NT2/D1 (cell line): Measurements from ENCODE around the gene RASSF7.

Experiments used
- DNase-seq: peaks from one replicate; pipeline ENCODE4 v3.0.0-alpha.2; 2011; ENCODE audit warnings: low read depth, low spot score
- H3K27me3 ChIP-seq: 2 replicates; pipeline ENCODE4 v1.6.0; 2011; ENCODE audit warnings: mild to moderate bottlenecking; ENCODE audit not compliant: insufficient read length, insufficient read depth
- H3K36me3 ChIP-seq: 2 replicates; pipeline ENCODE4 v1.6.1; 2011; ENCODE audit warnings: mild to moderate bottlenecking, low read length, mixed read lengths; ENCODE audit not compliant: insufficient read depth, insufficient read length
- H3K4me1 ChIP-seq: 2 replicates; pipeline ENCODE4 v1.5.1; 2011; ENCODE audit not compliant: insufficient read depth, insufficient read length
- H3K4me3 ChIP-seq: 2 replicates; pipeline ENCODE4 v1.5.1; 2011; ENCODE audit warnings: low read depth; ENCODE audit not compliant: insufficient read length
- H3K9ac ChIP-seq: 2 replicates; pipeline ENCODE4 v1.6.0; 2011; ENCODE audit warnings: low read depth; ENCODE audit not compliant: insufficient read length
- H3K9me3 ChIP-seq: 2 replicates; pipeline ENCODE4 v1.5.1; 2011; ENCODE audit warnings: mild to moderate bottlenecking, low read length; ENCODE audit not compliant: insufficient read depth
- SUZ12 ChIP-seq: IDR thresholded peaks from 2 replicates; pipeline ENCODE4 v1.6.1; 2011; ENCODE audit not compliant: insufficient read length, insufficient read depth; ENCODE audit errors: extremely low read depth
- YY1 ChIP-seq: IDR thresholded peaks from 2 replicates; pipeline ENCODE4 v1.6.1; 2011; ENCODE audit not compliant: insufficient read length, insufficient read depth
- ZNF274 ChIP-seq: IDR thresholded peaks from 2 replicates; pipeline ENCODE4 v1.6.1; 2011; ENCODE audit warnings: mild to moderate bottlenecking, low read depth, low read length

Gene RASSF7

DNA sequence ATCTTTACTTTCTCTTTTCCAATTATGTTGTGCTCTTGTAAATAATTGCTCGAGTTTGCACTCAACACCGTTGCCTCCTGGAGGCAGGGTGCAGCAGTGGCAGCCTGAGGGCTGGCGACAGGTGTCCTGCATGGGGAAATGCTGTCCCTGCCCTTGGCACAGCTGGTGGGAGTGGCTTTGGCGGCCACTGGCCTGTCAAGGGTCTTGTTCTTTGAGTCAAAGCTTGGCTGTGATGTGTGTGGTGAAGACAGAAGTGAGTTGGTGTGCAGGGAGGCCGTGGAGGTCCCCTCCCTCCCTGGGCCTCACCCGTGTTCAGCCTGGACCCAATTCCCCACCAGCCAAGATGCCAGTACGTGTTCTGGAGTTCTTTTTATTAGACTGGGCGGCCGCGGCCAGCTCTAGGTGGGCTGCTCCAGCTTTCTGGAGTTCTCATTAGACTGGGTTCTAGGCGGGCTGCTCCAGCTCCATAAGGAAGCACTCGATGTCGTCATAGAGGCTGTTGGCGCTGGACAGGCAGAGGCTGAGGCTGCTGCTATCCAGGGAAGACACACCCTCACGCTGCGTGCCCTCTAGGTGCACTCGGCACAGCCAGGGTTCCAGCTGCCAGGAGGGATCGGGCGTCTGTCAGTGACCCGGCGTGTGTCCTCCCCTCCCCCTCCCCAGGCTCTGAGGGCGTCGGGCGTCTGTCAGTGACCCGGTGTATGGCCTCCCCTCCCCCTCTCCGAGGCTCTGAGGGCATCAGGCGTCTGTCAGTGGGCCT lies 51.6 kb downstream of the RASSF7 start:
- no peak overlapping the region for H3K4me3 ChIP-seq
- H3K9ac ChIP-seq = no peak overlapping the region
- no peaks in the 10 kb centered on the region for H3K27me3 ChIP-seq
- peaks cover 94% of the 10 kb centered on the region for H3K36me3 ChIP-seq
- H3K9me3 ChIP-seq = no peaks in the 10 kb centered on the region
- H3K4me1 ChIP-seq = peaks cover 31% of the 10 kb centered on the region
- DNase-seq = no peak
- TF ChIP-seq SUZ12 = no peak
- no peak for TF ChIP-seq ZNF274
- no peak for TF ChIP-seq YY1

- no peak for DNase-seq
- Histone ChIP-seq H3K4me1 (peaks cover 30% of the 10 kb centered on the region), H3K9me3 (no peaks in the 10 kb centered on the region), H3K4me3 (no peak overlapping the region), H3K9ac (no peak overlapping the region), H3K36me3 (peaks cover 93% of the 10 kb centered on the region), H3K27me3 (no peaks in the 10 kb centered on the region)
- no peak for TF ChIP-seq ZNF274
These were observed 52.2 kb downstream of the RASSF7 start for GRCh38 chr11:612961-613300.

DNA sequence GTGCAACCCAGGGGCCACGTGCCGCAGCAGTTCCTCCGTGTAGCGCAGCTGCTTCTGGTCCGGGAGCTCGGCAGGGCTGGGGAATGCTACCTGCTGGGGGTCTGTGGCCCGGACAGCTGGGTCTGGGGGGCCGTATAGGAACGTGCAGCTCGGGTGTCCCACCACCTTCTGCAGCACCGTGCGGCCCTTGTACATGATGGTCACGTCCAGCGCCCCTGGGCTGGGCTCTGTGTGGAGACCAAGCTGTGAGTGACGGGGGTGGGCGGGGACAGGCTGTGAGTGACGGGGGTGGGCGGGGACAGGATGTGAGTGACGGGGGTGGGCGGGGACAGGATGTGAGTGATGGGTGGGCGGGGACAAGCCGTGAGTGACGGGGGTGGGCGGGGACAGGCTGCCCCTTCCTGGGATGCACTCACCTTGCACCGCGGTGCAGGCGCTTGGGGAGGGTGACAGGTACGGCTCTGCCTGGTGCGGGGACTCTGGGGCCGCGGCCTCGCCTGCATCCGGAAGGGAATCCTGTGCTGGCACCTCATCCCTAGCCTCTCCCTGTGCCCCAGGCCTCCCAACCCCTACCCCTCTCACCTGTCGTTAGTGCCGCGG lies 52.7 kb downstream of the RASSF7 start:
- Histone ChIP-seq H3K4me3 (no peak overlapping the region), H3K9me3 (no peaks in the 10 kb centered on the region), H3K9ac (no peak overlapping the region), H3K4me1 (peaks cover 29% of the 10 kb centered on the region), H3K36me3 (peaks cover 93% of the 10 kb centered on the region), H3K27me3 (no peaks in the 10 kb centered on the region)
- TF ChIP-seq ZNF274 (no peak), SUZ12 (no peak), YY1 (no peak)
- peak; percentile 61 for DNase-seq
